Stimulated activated memory B cell treated with anti-CD40 and anti-IgM and Interleukin-4, amounts not matched to agents 10 μg/mL and 1 μg/mL and 100 μg/mL, for 72 hours (primary cell): Measurements from ENCODE around the gene GJC2.

Experiments used
- ATAC-seq: fragments of 150-1000 bp; cut with Tn5 transposase; 2 replicates; pipeline ENCODE4 v1.10.0; 2021
- H3K27ac Mint-ChIP-seq: one replicate; pipeline ENCODE4 v1.8.0; 2022; ENCODE audit warnings: mild to moderate bottlenecking, mixed read lengths
- H3K27me3 Mint-ChIP-seq: one replicate; pipeline ENCODE4 v1.8.0; 2022; ENCODE audit warnings: mixed read lengths
- H3K36me3 Mint-ChIP-seq: one replicate; pipeline ENCODE4 v1.8.0; 2022; ENCODE audit warnings: mixed read lengths
- H3K4me1 Mint-ChIP-seq: one replicate; pipeline ENCODE4 v1.8.0; 2022; ENCODE audit warnings: mixed read lengths
- H3K4me3 Mint-ChIP-seq: one replicate; pipeline ENCODE4 v1.8.0; 2022; ENCODE audit warnings: mild to moderate bottlenecking, moderate library complexity, mixed read lengths
- H3K9me3 Mint-ChIP-seq: one replicate; pipeline ENCODE4 v1.8.0; 2022; ENCODE audit warnings: mixed read lengths

GJC2 gene

GRCh38 chr1:228155596-228156514 is 6.1 kb downstream of the GJC2 start:
- Mint-ChIP-seq H3K36me3 (no peaks in the 10 kb centered on the region), H3K9me3 (no peaks in the 10 kb centered on the region), H3K4me1 (peaks cover 8% of the 10 kb centered on the region), H3K4me3 (no peak overlapping the region), H3K27me3 (peaks cover 9% of the 10 kb centered on the region), H3K27ac (no peak overlapping the region)
- no peak for ATAC-seq

GRCh38 chr1:228156515-228156881 is 6.8 kb downstream of the GJC2 start:
- Mint-ChIP-seq H3K4me1 (peaks cover 8% of the 10 kb centered on the region), H3K27me3 (peaks cover 9% of the 10 kb centered on the region), H3K27ac (no peak overlapping the region), H3K4me3 (no peak overlapping the region), H3K36me3 (no peaks in the 10 kb centered on the region), H3K9me3 (no peaks in the 10 kb centered on the region)
- no peak for ATAC-seq

GRCh38 chr1:228156941-228157728 is 7.4 kb downstream of the GJC2 start:
- H3K4me3 Mint-ChIP-seq = no peak overlapping the region

GRCh38 chr1:228157729-228158126 is 8.0 kb downstream of the GJC2 start:
- no peak for ATAC-seq
- Mint-ChIP-seq H3K4me3 (no peak overlapping the region), H3K36me3 (no peaks in the 10 kb centered on the region), H3K4me1 (peaks cover 8% of the 10 kb centered on the region), H3K9me3 (no peaks in the 10 kb centered on the region), H3K27me3 (peaks cover 9% of the 10 kb centered on the region), H3K27ac (no peak overlapping the region)

More at GRCh38 chr1:228156941-228157728, 7.4 kb downstream of the GJC2 start:
- Mint-ChIP-seq H3K27ac (no peak overlapping the region), H3K9me3 (no peaks in the 10 kb centered on the region), H3K4me1 (peaks cover 8% of the 10 kb centered on the region), H3K27me3 (peaks cover 9% of the 10 kb centered on the region), H3K36me3 (no peaks in the 10 kb centered on the region)
- no peak for ATAC-seq

GRCh38 chr1:228158151-228159007 is 8.6 kb downstream of the GJC2 start:
- Mint-ChIP-seq H3K27me3 (peaks cover 9% of the 10 kb centered on the region), H3K36me3 (no peaks in the 10 kb centered on the region), H3K9me3 (no peaks in the 10 kb centered on the region), H3K27ac (no peak overlapping the region), H3K4me3 (no peak overlapping the region), H3K4me1 (peaks cover 8% of the 10 kb centered on the region)
- peak; percentile 7 for ATAC-seq

GRCh38 chr1:228159008-228159665 is 9.4 kb downstream of the GJC2 start:
- ATAC-seq = no peak
- Mint-ChIP-seq H3K4me3 (no peak overlapping the region), H3K27ac (no peak overlapping the region), H3K4me1 (peaks cover 11% of the 10 kb centered on the region), H3K9me3 (no peaks in the 10 kb centered on the region), H3K36me3 (no peaks in the 10 kb centered on the region), H3K27me3 (peaks cover 9% of the 10 kb centered on the region)

- Mint-ChIP-seq H3K4me1 (peaks cover 13% of the 10 kb centered on the region), H3K27ac (no peak overlapping the region), H3K36me3 (no peaks in the 10 kb centered on the region), H3K27me3 (peaks cover 9% of the 10 kb centered on the region), H3K4me3 (no peak overlapping the region), H3K9me3 (no peaks in the 10 kb centered on the region)
- no peak for ATAC-seq
Measured at GRCh38 chr1:228160201-228160761, 10.6 kb downstream of the GJC2 start.

GRCh38 chr1:228161362-228161761 is 11.6 kb downstream of the GJC2 start:
- Mint-ChIP-seq H3K27ac (no peak overlapping the region), H3K9me3 (no peaks in the 10 kb centered on the region), H3K27me3 (peaks cover 9% of the 10 kb centered on the region), H3K4me3 (no peak overlapping the region), H3K4me1 (peaks cover 12% of the 10 kb centered on the region), H3K36me3 (no peaks in the 10 kb centered on the region)
- no peak for ATAC-seq

- peaks cover 4% of the 10 kb centered on the region for H3K27me3 Mint-ChIP-seq
- no peaks in the 10 kb centered on the region for H3K9me3 Mint-ChIP-seq
- no peak for ATAC-seq
- no peak overlapping the region for H3K4me3 Mint-ChIP-seq
- H3K36me3 Mint-ChIP-seq = no peaks in the 10 kb centered on the region
- peaks cover 17% of the 10 kb centered on the region for H3K4me1 Mint-ChIP-seq
- H3K27ac Mint-ChIP-seq = no peak overlapping the region
Measured at GRCh38 chr1:228161866-228162265, 12.1 kb downstream of the GJC2 start.

- no peaks in the 10 kb centered on the region for H3K9me3 Mint-ChIP-seq
- ATAC-seq = no peak
- no peaks in the 10 kb centered on the region for H3K36me3 Mint-ChIP-seq
- H3K4me3 Mint-ChIP-seq = no peak overlapping the region
- H3K27me3 Mint-ChIP-seq = no peaks in the 10 kb centered on the region
- peaks cover 19% of the 10 kb centered on the region for H3K4me1 Mint-ChIP-seq
- H3K27ac Mint-ChIP-seq = no peak overlapping the region
Measured at GRCh38 chr1:228162286-228163006, 12.7 kb downstream of the GJC2 start.

GRCh38 chr1:228163007-228163753 is 13.4 kb downstream of the GJC2 start:
- peaks cover 24% of the 10 kb centered on the region for H3K4me1 Mint-ChIP-seq
- H3K36me3 Mint-ChIP-seq = no peaks in the 10 kb centered on the region
- no peak overlapping the region for H3K4me3 Mint-ChIP-seq
- H3K27ac Mint-ChIP-seq = peak overlapping the region; percentile 83
- ATAC-seq = no peak
- no peaks in the 10 kb centered on the region for H3K9me3 Mint-ChIP-seq
- H3K27me3 Mint-ChIP-seq = no peaks in the 10 kb centered on the region

GRCh38 chr1:228163776-228164519 is 14.2 kb downstream of the GJC2 start:
- Mint-ChIP-seq H3K36me3 (no peaks in the 10 kb centered on the region), H3K4me3 (peak overlapping the region; percentile 74), H3K27ac (peak overlapping the region; percentile 83), H3K27me3 (no peaks in the 10 kb centered on the region), H3K4me1 (peaks cover 31% of the 10 kb centered on the region), H3K9me3 (no peaks in the 10 kb centered on the region)
- no peak for ATAC-seq
